GM23338 (cell line): ENCODE results near the gene LNP1. TPM values are rescaled to one million over a fixed set of nuclear protein-coding genes. Genes with fewer than 3 reads are reported as not detected.

ENCODE experiments used
- ATAC-seq: fragments of 200-7000 bp; cut with Tn5 transposase; 3 replicates; pipeline ENCODE4 v1.9.1; 2020
- DNase-seq: peaks from one replicate; pipeline ENCODE4 v3.0.0-alpha.2; 2015; ENCODE audit warnings: low spot score
- H2AFZ ChIP-seq: fragments of 200-600 bp; sonication (generic); 2 replicates; pipeline ENCODE4 v1.8.0; 2016; ENCODE audit warnings: antibody characterized with exemption, mild to moderate bottlenecking, moderate library complexity
- H3F3A ChIP-seq: fragments of 200-600 bp; sonication (generic); replicated peaks from 2 replicates; pipeline ENCODE4 v1.8.0; 2017; ENCODE audit warnings: antibody characterized with exemption, mixed run types, low read depth
- H3K27ac ChIP-seq: fragments of 200-600 bp; sonication (generic); 2 replicates; pipeline ENCODE4 v1.6.1; 2016; ENCODE audit warnings: low read depth
- H3K27me3 ChIP-seq: fragments of 200-600 bp; sonication (generic); 2 replicates; pipeline ENCODE4 v1.8.0; 2016; ENCODE audit warnings: mild to moderate bottlenecking, mixed run types, moderate library complexity; ENCODE audit not compliant: insufficient read depth
- H3K36me3 ChIP-seq: fragments of 200-600 bp; sonication (generic); 2 replicates; pipeline ENCODE4 v1.8.0; 2016; ENCODE audit warnings: mild to moderate bottlenecking; ENCODE audit not compliant: insufficient read depth
- H3K4me1 ChIP-seq: fragments of 200-600 bp; sonication (generic); 2 replicates; pipeline ENCODE4 v1.8.0; 2016; ENCODE audit warnings: mild to moderate bottlenecking, moderate library complexity; ENCODE audit not compliant: insufficient read depth
- H3K4me2 ChIP-seq: fragments of 200-600 bp; sonication (generic); 2 replicates; pipeline ENCODE4 v1.7.1; 2017; ENCODE audit warnings: mixed run types
- H3K4me3 ChIP-seq: fragments of 200-600 bp; sonication (generic); 2 replicates; pipeline ENCODE4 v1.6.1; 2016; ENCODE audit warnings: mixed run types
- H3K79me2 ChIP-seq: fragments of 200-600 bp; sonication (generic); replicated peaks from 2 replicates; pipeline ENCODE4 v1.8.0; 2017; ENCODE audit warnings: mild to moderate bottlenecking; ENCODE audit not compliant: insufficient read depth
- H3K9me2 ChIP-seq: fragments of 200-600 bp; sonication (generic); 2 replicates; pipeline ENCODE4 v1.8.0; 2017; ENCODE audit not compliant: insufficient read depth
- H4K20me1 ChIP-seq: fragments of 200-600 bp; sonication (generic); replicated peaks from 2 replicates; pipeline ENCODE4 v1.8.0; 2017; ENCODE audit warnings: mild to moderate bottlenecking; ENCODE audit not compliant: insufficient read depth
- H3K27ac Mint-ChIP-seq: 2 replicates; pipeline ENCODE4 v1.8.0; 2020; ENCODE audit warnings: inconsistent platforms, mild to moderate bottlenecking, moderate library complexity, mixed read lengths
- H3K27me3 Mint-ChIP-seq: 3 replicates; pipeline ENCODE4 v1.8.0; 2022; ENCODE audit warnings: low read depth, mild to moderate bottlenecking, moderate library complexity, mixed read lengths, inconsistent platforms; ENCODE audit not compliant: insufficient read depth, poor library complexity
- H3K36me3 Mint-ChIP-seq: 3 replicates; pipeline ENCODE4 v1.8.0; 2021; ENCODE audit warnings: low read depth, mild to moderate bottlenecking, inconsistent platforms, moderate library complexity, mixed read lengths
- H3K4me1 Mint-ChIP-seq: 3 replicates; pipeline ENCODE4 v1.8.0; 2020; ENCODE audit warnings: mild to moderate bottlenecking, inconsistent platforms, mixed read lengths
- H3K4me3 Mint-ChIP-seq: 3 replicates; pipeline ENCODE4 v1.8.0; 2021; ENCODE audit warnings: moderate library complexity, mild to moderate bottlenecking, inconsistent platforms, mixed read lengths
- H3K9me3 Mint-ChIP-seq: 3 replicates; pipeline ENCODE4 v1.8.0; 2020; ENCODE audit warnings: moderate library complexity, mild to moderate bottlenecking, inconsistent platforms, mixed read lengths
- EZH2 ChIP-seq: fragments of 200-600 bp; sonication (generic); IDR thresholded peaks from one replicate; pipeline ENCODE4 v1.8.0; 2017; ENCODE audit warnings: antibody characterized with exemption, mild to moderate bottlenecking, low read depth; ENCODE audit not compliant: unreplicated experiment
- EZH2phosphoT487 ChIP-seq: fragments of 200-600 bp; sonication (generic); IDR thresholded peaks from one replicate; pipeline ENCODE4 v1.8.1; 2018; ENCODE audit warnings: antibody characterized with exemption; ENCODE audit not compliant: unreplicated experiment
- JUNB ChIP-seq: IDR thresholded peaks from one replicate; pipeline ENCODE4 v1.6.1; 2016; ENCODE audit warnings: antibody characterized with exemption; ENCODE audit not compliant: unreplicated experiment
- NANOG ChIP-seq: IDR thresholded peaks from 2 replicates; pipeline ENCODE4 v1.6.1; 2016; ENCODE audit warnings: antibody characterized with exemption, borderline replicate concordance
- POLR2AphosphoS5 ChIP-seq: IDR thresholded peaks from 2 replicates; pipeline ENCODE4 v1.6.1; 2016; ENCODE audit warnings: antibody characterized with exemption, low read depth
- ZNF114 ChIP-seq: fragments of 250-450 bp; sonication (Bioruptor Pico); IDR thresholded peaks from 2 replicates; pipeline ENCODE4 v1.5.0; 2020; ENCODE audit warnings: mild to moderate bottlenecking, moderate library complexity
- polyA plus RNA-seq: library from polyadenylated mRNA; unstranded; fragments of >200 nt; fragmentation: Nextera tagmentation; extraction: Ambion mirVana; gene quantifications from 2 replicates; pipeline ENCODE4 v1.2.1, GENCODE V29; 2016
- total RNA-seq: library from RNA; depleted of rRNA; stranded (reverse); fragments of >200 nt; shearing (Covaris generic); gene quantifications from 2 replicates; pipeline ENCODE4 v1.2.3, GENCODE V29; 2014
- TF ChIP-seq, protein P1 (sequence below): fragments of 250-450 bp; sonication (Bioruptor Pico); IDR thresholded peaks from 2 replicates; pipeline ENCODE4 v1.5.0; 2020; ENCODE audit warnings: mild to moderate bottlenecking, moderate library complexity
- TF ChIP-seq, protein P2 (sequence below): IDR thresholded peaks from 2 replicates; pipeline ENCODE4 v1.6.1; 2016; ENCODE audit warnings: antibody characterized with exemption

LNP1 gene
- total and polyA plus RNA-seq, 2 experiments from 2014 or later = 4.7 to 6.7 TPM

DNA sequence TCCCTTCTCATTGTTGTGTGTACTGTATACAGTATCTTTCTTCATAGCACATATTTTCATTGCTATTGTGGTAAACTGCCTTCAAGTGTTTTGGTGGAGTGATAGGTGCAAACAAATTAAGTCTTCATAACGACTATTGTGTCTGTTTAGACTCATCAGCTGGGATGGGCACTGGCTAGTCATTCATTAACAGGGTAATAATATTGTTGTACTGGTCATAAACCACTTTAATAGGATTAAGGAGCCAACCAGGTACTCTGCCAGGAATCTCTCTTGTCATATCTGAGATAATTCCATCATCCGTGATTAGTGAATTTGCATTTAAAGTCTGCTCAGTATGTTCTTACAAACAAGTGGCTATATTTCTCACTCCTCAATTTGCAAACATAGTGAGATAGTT lies 80.8 kb downstream of the LNP1 start (continued):
- TF ChIP-seq, protein P1, sequence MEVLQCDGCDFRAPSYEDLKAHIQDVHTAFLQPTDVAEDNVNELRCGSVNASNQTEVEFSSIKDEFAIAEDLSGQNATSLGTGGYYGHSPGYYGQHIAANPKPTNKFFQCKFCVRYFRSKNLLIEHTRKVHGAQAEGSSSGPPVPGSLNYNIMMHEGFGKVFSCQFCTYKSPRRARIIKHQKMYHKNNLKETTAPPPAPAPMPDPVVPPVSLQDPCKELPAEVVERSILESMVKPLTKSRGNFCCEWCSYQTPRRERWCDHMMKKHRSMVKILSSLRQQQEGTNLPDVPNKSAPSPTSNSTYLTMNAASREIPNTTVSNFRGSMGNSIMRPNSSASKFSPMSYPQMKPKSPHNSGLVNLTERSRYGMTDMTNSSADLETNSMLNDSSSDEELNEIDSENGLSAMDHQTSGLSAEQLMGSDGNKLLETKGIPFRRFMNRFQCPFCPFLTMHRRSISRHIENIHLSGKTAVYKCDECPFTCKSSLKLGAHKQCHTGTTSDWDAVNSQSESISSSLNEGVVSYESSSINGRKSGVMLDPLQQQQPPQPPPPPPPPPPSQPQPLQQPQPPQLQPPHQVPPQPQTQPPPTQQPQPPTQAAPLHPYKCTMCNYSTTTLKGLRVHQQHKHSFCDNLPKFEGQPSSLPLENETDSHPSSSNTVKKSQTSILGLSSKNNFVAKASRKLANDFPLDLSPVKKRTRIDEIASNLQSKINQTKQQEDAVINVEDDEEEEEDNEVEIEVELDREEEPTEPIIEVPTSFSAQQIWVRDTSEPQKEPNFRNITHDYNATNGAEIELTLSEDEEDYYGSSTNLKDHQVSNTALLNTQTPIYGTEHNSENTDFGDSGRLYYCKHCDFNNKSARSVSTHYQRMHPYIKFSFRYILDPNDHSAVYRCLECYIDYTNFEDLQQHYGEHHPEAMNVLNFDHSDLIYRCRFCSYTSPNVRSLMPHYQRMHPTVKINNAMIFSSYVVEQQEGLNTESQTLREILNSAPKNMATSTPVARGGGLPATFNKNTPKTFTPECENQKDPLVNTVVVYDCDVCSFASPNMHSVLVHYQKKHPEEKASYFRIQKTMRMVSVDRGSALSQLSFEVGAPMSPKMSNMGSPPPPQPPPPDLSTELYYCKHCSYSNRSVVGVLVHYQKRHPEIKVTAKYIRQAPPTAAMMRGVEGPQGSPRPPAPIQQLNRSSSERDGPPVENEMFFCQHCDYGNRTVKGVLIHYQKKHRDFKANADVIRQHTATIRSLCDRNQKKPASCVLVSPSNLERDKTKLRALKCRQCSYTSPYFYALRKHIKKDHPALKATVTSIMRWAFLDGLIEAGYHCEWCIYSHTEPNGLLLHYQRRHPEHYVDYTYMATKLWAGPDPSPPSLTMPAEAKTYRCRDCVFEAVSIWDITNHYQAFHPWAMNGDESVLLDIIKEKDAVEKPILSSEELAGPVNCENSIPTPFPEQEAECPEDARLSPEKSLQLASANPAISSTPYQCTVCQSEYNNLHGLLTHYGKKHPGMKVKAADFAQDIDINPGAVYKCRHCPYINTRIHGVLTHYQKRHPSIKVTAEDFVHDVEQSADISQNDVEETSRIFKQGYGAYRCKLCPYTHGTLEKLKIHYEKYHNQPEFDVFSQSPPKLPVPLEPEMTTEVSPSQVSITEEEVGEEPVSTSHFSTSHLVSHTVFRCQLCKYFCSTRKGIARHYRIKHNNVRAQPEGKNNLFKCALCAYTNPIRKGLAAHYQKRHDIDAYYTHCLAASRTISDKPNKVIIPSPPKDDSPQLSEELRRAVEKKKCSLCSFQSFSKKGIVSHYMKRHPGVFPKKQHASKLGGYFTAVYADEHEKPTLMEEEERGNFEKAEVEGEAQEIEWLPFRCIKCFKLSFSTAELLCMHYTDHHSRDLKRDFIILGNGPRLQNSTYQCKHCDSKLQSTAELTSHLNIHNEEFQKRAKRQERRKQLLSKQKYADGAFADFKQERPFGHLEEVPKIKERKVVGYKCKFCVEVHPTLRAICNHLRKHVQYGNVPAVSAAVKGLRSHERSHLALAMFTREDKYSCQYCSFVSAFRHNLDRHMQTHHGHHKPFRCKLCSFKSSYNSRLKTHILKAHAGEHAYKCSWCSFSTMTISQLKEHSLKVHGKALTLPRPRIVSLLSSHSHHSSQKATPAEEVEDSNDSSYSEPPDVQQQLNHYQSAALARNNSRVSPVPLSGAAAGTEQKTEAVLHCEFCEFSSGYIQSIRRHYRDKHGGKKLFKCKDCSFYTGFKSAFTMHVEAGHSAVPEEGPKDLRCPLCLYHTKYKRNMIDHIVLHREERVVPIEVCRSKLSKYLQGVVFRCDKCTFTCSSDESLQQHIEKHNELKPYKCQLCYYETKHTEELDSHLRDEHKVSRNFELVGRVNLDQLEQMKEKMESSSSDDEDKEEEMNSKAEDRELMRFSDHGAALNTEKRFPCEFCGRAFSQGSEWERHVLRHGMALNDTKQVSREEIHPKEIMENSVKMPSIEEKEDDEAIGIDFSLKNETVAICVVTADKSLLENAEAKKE (CRISPR knock-in tag) = no peak
- TF ChIP-seq, protein P2, sequence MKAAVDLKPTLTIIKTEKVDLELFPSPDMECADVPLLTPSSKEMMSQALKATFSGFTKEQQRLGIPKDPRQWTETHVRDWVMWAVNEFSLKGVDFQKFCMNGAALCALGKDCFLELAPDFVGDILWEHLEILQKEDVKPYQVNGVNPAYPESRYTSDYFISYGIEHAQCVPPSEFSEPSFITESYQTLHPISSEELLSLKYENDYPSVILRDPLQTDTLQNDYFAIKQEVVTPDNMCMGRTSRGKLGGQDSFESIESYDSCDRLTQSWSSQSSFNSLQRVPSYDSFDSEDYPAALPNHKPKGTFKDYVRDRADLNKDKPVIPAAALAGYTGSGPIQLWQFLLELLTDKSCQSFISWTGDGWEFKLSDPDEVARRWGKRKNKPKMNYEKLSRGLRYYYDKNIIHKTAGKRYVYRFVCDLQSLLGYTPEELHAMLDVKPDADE = no peak
- no peak for TF ChIP-seq EZH2
- no peak for TF ChIP-seq ZNF114
- TF ChIP-seq POLR2AphosphoS5 = no peak

DNA sequence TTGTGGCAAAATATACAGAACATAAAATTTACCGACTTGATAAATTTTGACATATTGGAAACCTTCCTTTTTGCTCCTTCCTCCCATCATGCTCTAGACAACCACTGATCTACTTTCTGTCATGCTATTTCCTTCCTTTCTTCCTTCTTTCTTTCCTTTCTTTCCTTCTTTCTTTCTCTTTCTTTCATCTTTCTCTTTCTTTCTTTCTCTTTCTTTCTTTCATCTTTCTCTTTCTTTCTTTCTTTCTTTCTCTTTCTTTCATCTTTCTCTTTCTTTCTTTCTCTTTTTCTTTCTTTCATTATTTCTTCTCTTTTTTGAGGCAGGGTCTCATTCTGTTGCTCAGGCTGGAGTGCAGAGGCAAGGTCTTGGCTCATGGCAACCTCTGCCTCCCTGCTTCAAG lies 82.2 kb downstream of the LNP1 start:
- H3K27ac ChIP-seq = no peak overlapping the region
- H3K4me3 ChIP-seq = no peak overlapping the region
- H3K4me3 Mint-ChIP-seq = no peak overlapping the region
- no peak overlapping the region for H3K4me2 ChIP-seq
- ATAC-seq (no peak), DNase-seq (no peak)
- H2AFZ ChIP-seq = no peak overlapping the region; the same call in 1 of the 2 replicates
- H3K9me3 Mint-ChIP-seq = peaks cover 11% of the 10 kb centered on the region
- no peaks in the 10 kb centered on the region for H3K27me3 Mint-ChIP-seq
- H3K79me2 ChIP-seq = no peaks in the 10 kb centered on the region
- no peaks in the 10 kb centered on the region for H3K36me3 ChIP-seq
- H3K36me3 Mint-ChIP-seq = peaks cover 7% of the 10 kb centered on the region; the same call in 2 of the 3 replicates
- peaks cover 2% of the 10 kb centered on the region; the same call in 1 of the 3 replicates for H3K4me1 Mint-ChIP-seq
- H3F3A ChIP-seq = no peaks in the 10 kb centered on the region
- H3K27ac Mint-ChIP-seq = no peak overlapping the region
- H3K9me2 ChIP-seq = peaks cover 4% of the 10 kb centered on the region; the same call in 1 of the 2 replicates
- H4K20me1 ChIP-seq = no peaks in the 10 kb centered on the region
- no peaks in the 10 kb centered on the region for H3K4me1 ChIP-seq
- H3K27me3 ChIP-seq = no peaks in the 10 kb centered on the region
- no peak for TF ChIP-seq EZH2
- no peak for TF ChIP-seq EZH2phosphoT487
- TF ChIP-seq JUNB = no peak
- TF ChIP-seq, protein P1 (CRISPR knock-in tag) = no peak
- no peak for TF ChIP-seq NANOG
